ENCODE measurements around the gene PSMD10.

GRCh38 chrX:108127152-108127551 lies 35.8 kb upstream of the PSMD10 start:
- no peak for TF ChIP-seq CTCF (tag by site-specific recombination; IDR thresholded peaks at IDR 0.05)
- no peak for TF ChIP-seq RBAK (tag by site-specific recombination; IDR thresholded peaks at IDR 0.05)
- no peak for TF ChIP-seq ZNF792 (tag by site-specific recombination; IDR thresholded peaks at IDR 0.05)
- TF ChIP-seq ZNF354C (tag by site-specific recombination; IDR thresholded peaks at IDR 0.05; ENCODE audit: borderline replicate concordance, low read depth): no peak

Measured in HEK293 (cell line).